Embryonic facial prominence (tissue), 1 donor: ENCODE data around the gene CAPZA3.
"Not testable (repeated sequence)": the region's sequence is repeated elsewhere in the genome, so short reads cannot be mapped to it uniquely, and the experiment has no call there.

Source experiments
- DNase-seq: peaks from one replicate; pipeline ENCODE4 v3.0.0-alpha.2; 2016; ENCODE audit errors: extremely low spot score

Gene CAPZA3

GRCh38 chr12:18737819-18738218 is at the start of gene CAPZA3, which contains the start of gene PLCZ1:
TSS of gene CAPZA3 (plus strand) at chr12:18738119. CDS start at chr12:18738269, 150 bp downstream.
TSS of gene PLCZ1 (minus strand) at chr12:18738012. CDS start at chr12:18737371, 641 bp downstream.
- DNase-seq: no peak

GRCh38 chr12:18689771-18690170 is 48.1 kb upstream of the CAPZA3 start:
- DNase-seq: no peak

GRCh38 chr12:18690653-18691052 is 47.3 kb upstream of the CAPZA3 start:
- DNase-seq: no peak

GRCh38 chr12:18693986-18694385 is 43.9 kb upstream of the CAPZA3 start:
- DNase-seq: not testable (repeated sequence)

- DNase-seq: no peak
Observed at GRCh38 chr12:18696971-18697602, 40.8 kb upstream of the CAPZA3 start.

GRCh38 chr12:18700271-18700670 is 37.6 kb upstream of the CAPZA3 start:
- no peak for DNase-seq

GRCh38 chr12:18703321-18703720 is 34.6 kb upstream of the CAPZA3 start:
- no peak for DNase-seq

GRCh38 chr12:18703911-18704310 is 34.0 kb upstream of the CAPZA3 start:
- no peak for DNase-seq

- DNase-seq: no peak
Observed at GRCh38 chr12:18706798-18707197, 31.1 kb upstream of the CAPZA3 start.

GRCh38 chr12:18716236-18716635 is 21.7 kb upstream of the CAPZA3 start:
- no peak for DNase-seq

- no peak for DNase-seq
Observed at GRCh38 chr12:18718462-18718861, 19.5 kb upstream of the CAPZA3 start.

- no peak for DNase-seq
Observed at GRCh38 chr12:18719922-18720510, 17.9 kb upstream of the CAPZA3 start.

- DNase-seq: no peak
Observed at GRCh38 chr12:18720690-18721089, 17.2 kb upstream of the CAPZA3 start.

- DNase-seq: no peak
Observed at GRCh38 chr12:18721452-18721851, 16.5 kb upstream of the CAPZA3 start.

GRCh38 chr12:18723752-18724151 is 14.2 kb upstream of the CAPZA3 start:
- no peak for DNase-seq

GRCh38 chr12:18731156-18731555 is 6.8 kb upstream of the CAPZA3 start:
- no peak for DNase-seq

- DNase-seq: no peak
Observed at GRCh38 chr12:18747895-18748294, 10.0 kb downstream of the CAPZA3 start.

GRCh38 chr12:18749386-18749957 is 11.6 kb downstream of the CAPZA3 start:
- no peak for DNase-seq

GRCh38 chr12:18750085-18750484 is 12.2 kb downstream of the CAPZA3 start:
- no peak for DNase-seq

- no peak for DNase-seq
Observed at GRCh38 chr12:18751866-18752265, 13.9 kb downstream of the CAPZA3 start.

GRCh38 chr12:18752280-18752920 is 14.5 kb downstream of the CAPZA3 start:
- DNase-seq: no peak

- DNase-seq: no peak
Observed at GRCh38 chr12:18752947-18753346, 15.0 kb downstream of the CAPZA3 start.
